HEK293T (cell line): ENCODE data around the gene METTL16.

Source experiments
- CTCF ChIA-PET: fragments of 350-600 bp; formaldehyde crosslinking; extraction: SDS; loops from one replicate; lab custom pipeline; 2021; ENCODE audit warnings: antibody characterized with exemption, inconsistent platforms; lab: Yijun Ruan, JAX
- POLR2A ChIA-PET: fragments of 350-600 bp; formaldehyde crosslinking; extraction: SDS; loops from one replicate; lab custom pipeline; 2020; ENCODE audit warnings: antibody characterized with exemption, inconsistent platforms; lab: Yijun Ruan, JAX
- DNase-seq: peaks from one replicate; pipeline ENCODE4 v3.0.0; 2012; ENCODE audit warnings: mixed read lengths; ENCODE audit errors: extremely low spot score
- ARNT ChIP-seq: fragments of 450-650 bp; IDR thresholded peaks from 2 replicates; pipeline ENCODE4 v1.6.1; 2017; ENCODE audit warnings: mild to moderate bottlenecking
- BHLHE40 ChIP-seq: fragments of 450-650 bp; IDR thresholded peaks from 2 replicates; pipeline ENCODE4 v1.6.1; 2016; ENCODE audit warnings: mild to moderate bottlenecking, moderate library complexity, borderline replicate concordance
- CTBP1 ChIP-seq: fragments of 450-650 bp; IDR thresholded peaks from 2 replicates; pipeline ENCODE4 v1.6.1; 2016; ENCODE audit warnings: borderline replicate concordance
- ELF4 ChIP-seq: fragments of 450-650 bp; IDR thresholded peaks from 2 replicates; pipeline ENCODE4 v1.6.1; 2017; ENCODE audit warnings: antibody characterized with exemption
- FOXA1 ChIP-seq: fragments of 450-650 bp; IDR thresholded peaks from 2 replicates; pipeline ENCODE4 v1.6.1; 2016; ENCODE audit warnings: mild to moderate bottlenecking
- FOXK2 ChIP-seq: fragments of 450-650 bp; IDR thresholded peaks from 2 replicates; pipeline ENCODE4 v1.6.1; 2016; ENCODE audit warnings: mild to moderate bottlenecking
- FOXM1 ChIP-seq: fragments of 450-650 bp; IDR thresholded peaks from 2 replicates; pipeline ENCODE4 v1.6.1; 2017; ENCODE audit warnings: mild to moderate bottlenecking, borderline replicate concordance
- HDGF ChIP-seq: fragments of 450-650 bp; IDR thresholded peaks from 2 replicates; pipeline ENCODE4 v1.6.1; 2017; ENCODE audit warnings: antibody characterized with exemption, borderline replicate concordance
- L3MBTL2 ChIP-seq: fragments of 450-650 bp; conservative IDR thresholded peaks from 2 replicates; pipeline ENCODE4 v1.6.1; 2016; ENCODE audit warnings: mild to moderate bottlenecking
- LEF1 ChIP-seq: fragments of 450-650 bp; IDR thresholded peaks from 2 replicates; pipeline ENCODE4 v1.6.1; 2017; ENCODE audit warnings: mild to moderate bottlenecking, borderline replicate concordance
- NFRKB ChIP-seq: fragments of 450-650 bp; IDR thresholded peaks from 2 replicates; pipeline ENCODE4 v1.6.1; 2016; ENCODE audit warnings: mild to moderate bottlenecking, moderate library complexity
- PKNOX1 ChIP-seq: fragments of 450-650 bp; IDR thresholded peaks from 2 replicates; pipeline ENCODE4 v1.6.1; 2016
- SP1 ChIP-seq: fragments of 450-650 bp; IDR thresholded peaks from 2 replicates; pipeline ENCODE4 v1.6.1; 2017
- SUZ12 ChIP-seq: fragments of 450-650 bp; IDR thresholded peaks from 2 replicates; pipeline ENCODE4 v1.6.1; 2016; ENCODE audit warnings: mild to moderate bottlenecking
- TARDBP ChIP-seq: fragments of 450-650 bp; IDR thresholded peaks from 2 replicates; pipeline ENCODE4 v1.6.1; 2016
- ZNF384 ChIP-seq: fragments of 450-650 bp; IDR thresholded peaks from 2 replicates; pipeline ENCODE4 v1.6.1; 2016

METTL16 gene

DNA sequence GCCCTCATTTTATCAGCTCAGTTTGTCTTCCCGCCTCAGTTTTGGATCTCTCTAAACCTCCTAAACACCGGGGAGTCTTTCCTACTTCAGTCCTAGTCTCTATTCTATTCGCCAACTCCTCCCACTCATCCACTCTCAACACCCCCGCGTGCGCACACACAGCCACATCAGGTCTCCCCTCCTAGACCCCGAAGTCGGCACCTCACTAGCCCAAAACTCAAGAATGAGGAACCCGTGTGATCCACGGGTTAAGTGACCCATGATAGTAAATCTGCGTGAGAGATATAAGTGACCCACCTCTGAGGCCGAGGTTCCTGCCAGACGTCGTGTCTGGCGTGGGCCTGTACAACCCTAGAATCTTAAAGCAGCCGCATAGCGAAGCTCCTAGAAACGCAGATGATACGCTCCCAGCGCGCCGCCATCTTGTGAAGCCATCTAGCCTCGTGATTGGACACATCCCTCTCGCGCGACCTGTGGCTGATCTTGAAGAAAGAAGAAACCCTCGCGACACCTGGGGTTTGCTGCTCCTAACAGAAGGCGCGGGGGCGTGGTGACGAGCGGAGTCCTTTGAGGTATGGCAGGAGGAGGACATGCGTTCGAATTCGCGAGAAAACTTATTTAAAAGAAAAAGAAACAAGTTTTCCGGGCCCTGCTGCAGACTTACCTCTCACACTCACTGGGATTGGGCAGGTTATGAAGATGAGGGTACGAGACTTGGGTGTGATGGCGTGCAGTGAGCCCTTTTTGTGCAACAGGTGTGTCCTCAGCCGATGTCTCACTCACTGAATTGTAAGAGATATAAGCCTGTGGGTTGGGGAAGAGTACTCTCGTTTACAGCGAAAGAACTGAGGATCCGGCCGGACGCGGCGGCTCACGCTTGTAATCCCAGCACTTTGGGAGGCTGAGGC, at the start of gene METTL16:
TSS of gene METTL16 (minus strand) at position 427 of the 908 bp plus-strand sequence. CDS start 9,557 bp downstream, outside the sequence.
- ChIA-PET CTCF (interaction anchor here (1.4 kb wide), 1 partner anchor 12 kb away, joined by 3 read pairs; no protein-coding TSS in a partner anchor), POLR2A (interaction anchor here (0.6 to 2.3 kb wide), 16 partner anchors 11 to 110 kb away, joined by 3 to 26 read pairs (median 3); no protein-coding TSS in a partner anchor)
- no peak for TF ChIP-seq FOXA1
- TF ChIP-seq TARDBP: no peak
- TF ChIP-seq LEF1: no peak
- no peak for TF ChIP-seq PKNOX1
- TF ChIP-seq ARNT: no peak
- peak; percentile 88 for TF ChIP-seq NFRKB
- no peak; the same call in 1 of the 2 replicates for TF ChIP-seq ELF4
- TF ChIP-seq FOXK2: no peak
- no peak for TF ChIP-seq SP1
- peak; percentile 94 for TF ChIP-seq L3MBTL2
- no peak for TF ChIP-seq BHLHE40
- no peak for TF ChIP-seq CTBP1
- TF ChIP-seq ZNF384: no peak
- peak; percentile 95 for DNase-seq

- CTCF ChIA-PET: no interaction called here
- POLR2A ChIA-PET: no interaction called here
- no peak for DNase-seq
- no peak for TF ChIP-seq SP1
- TF ChIP-seq ARNT: no peak
- no peak for TF ChIP-seq HDGF
- no peak for TF ChIP-seq LEF1
- no peak for TF ChIP-seq CTBP1
- TF ChIP-seq FOXK2: no peak
- TF ChIP-seq L3MBTL2: no peak
- TF ChIP-seq FOXM1: no peak
- no peak for TF ChIP-seq NFRKB
- no peak for TF ChIP-seq SUZ12
- TF ChIP-seq FOXA1: no peak
- TF ChIP-seq PKNOX1: no peak
- no peak for TF ChIP-seq BHLHE40
- TF ChIP-seq TARDBP: no peak
- TF ChIP-seq ZNF384: no peak
- no peak for TF ChIP-seq ELF4
These were observed 49.0 kb upstream of the METTL16 start for GRCh38 chr17:2560658-2561057.

DNA sequence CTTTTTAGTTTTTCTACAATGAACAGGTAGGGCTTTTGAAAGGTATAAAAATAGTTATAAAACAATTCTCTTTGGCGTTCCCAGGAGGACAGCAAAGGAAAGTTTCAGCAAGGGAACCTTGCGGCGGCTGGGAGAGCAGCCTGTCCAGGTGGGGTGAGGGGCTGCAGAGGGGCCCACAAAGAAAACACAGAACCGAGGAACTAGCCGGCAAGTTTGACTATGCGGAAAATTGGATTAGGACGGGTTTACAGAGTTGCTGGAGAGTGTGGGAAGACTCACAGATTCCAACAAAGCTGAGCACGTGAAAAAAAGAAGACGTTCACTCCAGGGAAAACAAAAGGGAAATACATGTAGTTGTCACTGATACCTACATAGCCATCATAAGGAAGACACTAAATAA, 40.2 kb upstream of the METTL16 start:
- ChIA-PET POLR2A (no interaction called here), CTCF (no interaction called here)
- DNase-seq: no peak
- TF ChIP-seq NFRKB (no peak), LEF1 (no peak), SP1 (no peak), SUZ12 (no peak), CTBP1 (no peak), BHLHE40 (no peak), ELF4 (no peak), FOXM1 (no peak), PKNOX1 (no peak), FOXA1 (no peak), ZNF384 (no peak), HDGF (no peak), TARDBP (no peak), L3MBTL2 (no peak), FOXK2 (no peak), ARNT (no peak)

- ChIA-PET CTCF (no interaction called here), POLR2A (no interaction called here)
- no peak for TF ChIP-seq SUZ12
- TF ChIP-seq HDGF: no peak
- TF ChIP-seq TARDBP: no peak
- no peak for TF ChIP-seq FOXA1
- no peak for TF ChIP-seq PKNOX1
- no peak for TF ChIP-seq SP1
- TF ChIP-seq ZNF384: no peak
- no peak for TF ChIP-seq ELF4
- no peak for TF ChIP-seq NFRKB
- no peak for DNase-seq
These were observed 39.8 kb upstream of the METTL16 start for GRCh38 chr17:2551493-2551892.

DNA sequence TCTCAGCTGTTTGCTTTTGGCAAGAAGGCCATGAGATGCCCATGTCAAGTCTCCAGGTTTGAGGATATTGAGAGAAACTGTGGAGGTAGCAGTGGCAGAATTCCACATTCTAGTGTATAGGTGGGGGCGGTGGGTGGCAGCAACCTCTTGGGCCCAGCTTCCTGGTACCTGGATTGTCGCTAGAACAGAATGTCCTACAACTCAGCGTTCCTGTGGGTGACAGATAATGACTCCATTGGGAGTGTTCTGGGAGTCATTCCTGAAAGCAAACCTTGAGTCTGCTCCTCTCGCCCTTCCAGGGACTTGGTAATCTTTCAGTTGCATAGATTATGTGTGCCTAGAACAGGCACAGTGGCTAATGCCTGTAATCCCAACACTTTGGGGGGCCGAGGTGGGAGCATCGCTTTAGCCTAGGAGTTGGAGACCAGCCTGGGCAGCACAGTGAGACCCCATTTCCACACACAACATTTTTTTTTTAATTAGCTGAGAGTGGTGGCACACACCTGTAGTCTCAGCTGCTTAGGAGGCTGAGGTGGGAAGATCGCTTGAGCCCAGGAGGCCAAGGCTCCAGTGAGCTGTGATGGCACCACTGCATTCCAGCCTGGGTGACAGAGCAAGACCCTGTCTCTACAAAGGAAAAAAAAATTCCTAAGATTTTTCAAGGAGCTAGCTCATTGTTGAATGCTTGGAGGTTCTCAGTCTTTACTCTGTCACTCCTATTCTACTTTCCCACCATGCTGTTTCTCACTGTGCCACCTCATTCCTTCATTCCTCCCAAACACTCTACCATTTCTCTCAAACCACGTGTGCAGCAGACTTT, 37.9 kb upstream of the METTL16 start:
- POLR2A ChIA-PET: interaction anchor here (1.0 kb wide), 1 partner anchor 38 kb away, joined by 3 read pairs; the partner anchor contains the start of gene METTL16
- CTCF ChIA-PET: no interaction called here
- no peak for TF ChIP-seq FOXA1
- TF ChIP-seq ELF4: no peak
- TF ChIP-seq CTBP1: no peak
- TF ChIP-seq ZNF384: no peak
- no peak for TF ChIP-seq L3MBTL2
- no peak for TF ChIP-seq BHLHE40
- no peak for TF ChIP-seq LEF1
- TF ChIP-seq NFRKB: no peak
- no peak for TF ChIP-seq SP1
- no peak for TF ChIP-seq FOXM1
- TF ChIP-seq FOXK2: no peak
- TF ChIP-seq ARNT: no peak
- no peak for TF ChIP-seq TARDBP
- TF ChIP-seq PKNOX1: no peak
- TF ChIP-seq SUZ12: no peak
- no peak for TF ChIP-seq HDGF
- DNase-seq: no peak
